ENCODE measurements around the gene FGD2. TPM values are rescaled to one million over a fixed set of nuclear protein-coding genes. Genes with fewer than 3 reads are reported as not detected.

The FGD2 gene
- total and polyA plus RNA-seq, 9 of the 15 experiments (the other 6 are each of a cell fraction or from before 2014, with no cell fraction given) = 0.09 TPM; not detected in 8

- TF ChIP-seq PTRF (tag; IDR thresholded peaks at IDR 0.05) (no peak), BCL6 (CRISPR knock-in tag; IDR thresholded peaks at IDR 0.05) (no peak), WHSC1 (IDR thresholded peaks at IDR 0.05; ENCODE audit: low read length) (peak; percentile 34), ZNF740 (CRISPR knock-in tag; IDR thresholded peaks at IDR 0.05) (no peak), ZNF740 (tag; IDR thresholded peaks at IDR 0.05) (no peak), ZBTB17 (CRISPR knock-in tag; IDR thresholded peaks at IDR 0.05) (no peak), NEUROD1 (IDR thresholded peaks at IDR 0.05; ENCODE audit: borderline replicate concordance, low read depth, low read length, partially characterized antibody) (no peak), CHD7 (IDR thresholded peaks at IDR 0.05; ENCODE audit: low read depth, low read length) (no peak), BRF1 (IDR thresholded peaks at IDR 0.05; ENCODE audit: borderline replicate concordance, extremely low read depth, insufficient read length) (no peak), HNRNPUL1 (IDR thresholded peaks at IDR 0.05; ENCODE audit: low read length) (no peak), ZNF395 (CRISPR knock-in tag; IDR thresholded peaks at IDR 0.05) (no peak), RBM14 (IDR thresholded peaks at IDR 0.05; ENCODE audit: borderline replicate concordance, insufficient read depth, low read depth, low read length) (no peak)
Measured at GRCh38 chr6:37061157-37061804, 55.8 kb downstream of the FGD2 start (continued).
